ENCODE measurements around the gene SOWAHD. TPM values are rescaled to one million over a fixed set of nuclear protein-coding genes. Genes with fewer than 3 reads are reported as not detected.
"Not testable (repeated sequence)": the region's sequence is repeated elsewhere in the genome, so short reads cannot be mapped to it uniquely, and the experiment has no call there.

The SOWAHD gene
- total RNA-seq, 2 donors from 2014 or later = 2.6 TPM; not detected in 1

- Histone ChIP-seq H3K4me1 (no peaks in the 10 kb centered on the region), H3K27me3 (no peaks in the 10 kb centered on the region), H3K4me3 (no peak overlapping the region), H3K9me3 (no peaks in the 10 kb centered on the region), H3K36me3 (replicated peaks in 1 of 2; ENCODE audit: insufficient read depth in 1 of 2, low read depth in 2 of 2) (no peaks in the 10 kb centered on the region), H3K27ac (no peak overlapping the region)
- ATAC-seq (no peak), DNase-seq (no peak)
- TF ChIP-seq POLR2A (IDR thresholded peaks at IDR 0.05) (no peak), CTCF (IDR thresholded peaks at IDR 0.05) (no peak)
- WGBS, 2 donors = 66 to 70% methylated on average over 4 of the region's 4 CpGs
- intact Hi-C loops (cut with DNase I) = no loop called here
Measured at GRCh38 chrX:119745283-119745848, 13.0 kb upstream of the SOWAHD start.

GRCh38 chrX:119750131-119750530, 8.3 kb upstream of the SOWAHD start:
- H3K27me3 ChIP-seq; H3K27ac ChIP-seq; H3K4me3 ChIP-seq; intact Hi-C loops (cut with DNase I); DNase-seq; H3K9me3 ChIP-seq; H3K4me1 ChIP-seq; ATAC-seq; H3K36me3 ChIP-seq (replicated peaks in 1 of 2; ENCODE audit: insufficient read depth in 1 of 2, low read depth in 2 of 2): not testable (repeated sequence)
- 67 to 79% methylated on average over 5 to 8 of the region's 9 CpGs for WGBS, 2 donors

- H3K27ac ChIP-seq; H3K36me3 ChIP-seq (replicated peaks in 1 of 2; ENCODE audit: insufficient read depth in 1 of 2, low read depth in 2 of 2); ATAC-seq; intact Hi-C loops (cut with DNase I); DNase-seq; H3K27me3 ChIP-seq; H3K4me1 ChIP-seq; H3K4me3 ChIP-seq; H3K9me3 ChIP-seq: not testable (repeated sequence)
- WGBS, 2 donors = 78% methylated on average over 4 of the region's 27 CpGs; no CpG with 5 or more reads in 1 of the 2 donors
Measured at GRCh38 chrX:119750751-119751150, 7.6 kb upstream of the SOWAHD start.

GRCh38 chrX:119753001-119753400, 5.4 kb upstream of the SOWAHD start:
- DNase-seq (no peak), ATAC-seq (no peak)
- Histone ChIP-seq H3K27me3 (no peaks in the 10 kb centered on the region), H3K4me1 (peaks cover 15% of the 10 kb centered on the region), H3K36me3 (replicated peaks in 1 of 2; ENCODE audit: insufficient read depth in 1 of 2, low read depth in 2 of 2) (no peaks in the 10 kb centered on the region), H3K27ac (no peak overlapping the region), H3K9me3 (no peaks in the 10 kb centered on the region), H3K4me3 (no peak overlapping the region)
- WGBS, 2 donors = 80 to 87% methylated on average over 1 to 3 of the region's 3 CpGs
- no peak for TF ChIP-seq CTCF (IDR thresholded peaks at IDR 0.05)
- TF ChIP-seq POLR2A (IDR thresholded peaks at IDR 0.05) = no peak
- intact Hi-C loops (cut with DNase I) = no loop called here

GRCh38 chrX:119753639-119754257, 4.6 kb upstream of the SOWAHD start:
- no peaks in the 10 kb centered on the region for H3K27me3 ChIP-seq
- DNase-seq = peak in 1 of 4 donors; percentile 35
- 16 to 36% methylated on average over 4 to 6 of the region's 8 CpGs for WGBS, 2 donors
- H3K36me3 ChIP-seq (replicated peaks in 1 of 2; ENCODE audit: insufficient read depth in 1 of 2, low read depth in 2 of 2) = no peaks in the 10 kb centered on the region
- H3K27ac ChIP-seq = no peak overlapping the region
- TF ChIP-seq CTCF (IDR thresholded peaks at IDR 0.05) (peak in 6 of 7 experiments; percentile 9 to 37 (median 26)), POLR2A (IDR thresholded peaks at IDR 0.05) (no peak)
- ATAC-seq = peak; percentile 24
- no peak overlapping the region for H3K4me3 ChIP-seq
- no peaks in the 10 kb centered on the region for H3K9me3 ChIP-seq
- peaks cover 18% of the 10 kb centered on the region for H3K4me1 ChIP-seq
- intact Hi-C loops (cut with DNase I) = no loop called here

Measured in body of pancreas (tissue), 4 donors.